Activated CD8-positive, alpha-beta memory T cell treated with anti-CD3 and anti-CD28 coated beads, Interleukin-2, amount 50 U/mL, for 48 hours (primary cell): ENCODE results near the gene URGCP.
"Not testable (repeated sequence)": the region's sequence is repeated elsewhere in the genome, so short reads cannot be mapped to it uniquely, and the experiment has no call there.

Source experiments
- DNase-seq: peaks from one replicate; pipeline ENCODE4 v3.0.0-alpha.2; 2020

The URGCP gene

GRCh38 chr7:43905956-43906330 is 453 bp downstream of the URGCP start:
- peak; percentile 71 for DNase-seq

- no peak for DNase-seq
Observed at GRCh38 chr7:43905209-43905946, 1.0 kb downstream of the URGCP start.

DNA sequence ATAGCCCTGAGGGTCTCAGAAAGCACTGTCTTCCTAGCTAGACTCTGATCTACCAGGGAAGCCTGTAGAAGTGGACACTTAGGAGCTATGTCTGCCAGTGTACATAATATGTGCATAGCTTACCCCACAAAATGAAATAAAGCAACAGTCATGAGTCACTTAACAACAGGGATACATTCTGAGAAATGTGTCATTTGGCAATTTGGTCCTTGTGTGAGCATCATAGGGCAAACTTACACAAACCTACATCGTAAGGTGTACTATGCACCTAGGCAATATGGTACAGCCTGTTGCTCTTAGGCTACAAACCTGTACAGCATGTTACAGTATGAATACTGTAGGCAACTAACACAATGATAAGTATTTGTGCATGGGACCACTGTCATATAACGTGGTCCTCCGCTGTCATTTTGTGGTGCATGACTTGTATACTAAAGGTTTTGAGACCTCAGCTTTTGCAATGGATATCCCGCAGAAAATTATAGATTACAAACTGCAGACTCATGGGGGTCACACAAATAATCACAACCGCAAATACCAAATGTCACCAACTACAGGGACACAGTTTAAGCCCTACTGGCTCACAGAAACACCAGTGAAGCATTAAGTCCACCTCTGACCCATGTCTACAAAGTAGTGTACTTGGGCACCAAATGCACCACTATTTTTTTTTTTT is 1.7 kb downstream of the URGCP start:
- no peak for DNase-seq

- DNase-seq = no peak
Observed at GRCh38 chr7:43902542-43903054, 3.8 kb downstream of the URGCP start.

DNA sequence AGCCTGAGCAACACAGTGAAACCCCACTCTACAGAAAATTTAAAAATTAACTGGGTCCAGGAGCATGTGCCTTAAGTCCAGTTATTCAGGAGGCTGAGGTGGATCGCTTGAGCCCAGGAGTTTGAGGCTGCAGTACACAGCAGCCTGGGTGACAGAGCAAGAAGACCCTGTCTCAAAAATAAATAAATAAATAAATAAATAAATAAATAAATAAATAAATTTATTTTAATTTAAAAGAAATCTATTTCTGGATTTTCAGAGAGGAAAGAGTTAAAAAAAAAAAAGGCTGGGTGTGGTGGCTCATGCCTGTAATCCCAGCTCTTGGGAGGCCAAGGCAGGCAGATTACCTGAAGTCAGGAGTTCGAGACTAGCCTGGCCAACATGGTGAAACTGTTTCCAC is 7.8 kb downstream of the URGCP start:
- DNase-seq = not testable (repeated sequence)

- DNase-seq = no peak
Observed at GRCh38 chr7:43895847-43896415, 10.5 kb downstream of the URGCP start.

GRCh38 chr7:43891069-43891955 is 15.1 kb downstream of the URGCP start:
- DNase-seq = no peak

- DNase-seq = no peak
Observed at GRCh38 chr7:43890468-43890867, 15.9 kb downstream of the URGCP start.

- no peak for DNase-seq
Observed at GRCh38 chr7:43888993-43889945, 17.1 kb downstream of the URGCP start.

- DNase-seq = no peak
Observed at GRCh38 chr7:43884617-43885016, 21.8 kb downstream of the URGCP start.

GRCh38 chr7:43884209-43884608 is 22.2 kb downstream of the URGCP start:
- DNase-seq = no peak

DNA sequence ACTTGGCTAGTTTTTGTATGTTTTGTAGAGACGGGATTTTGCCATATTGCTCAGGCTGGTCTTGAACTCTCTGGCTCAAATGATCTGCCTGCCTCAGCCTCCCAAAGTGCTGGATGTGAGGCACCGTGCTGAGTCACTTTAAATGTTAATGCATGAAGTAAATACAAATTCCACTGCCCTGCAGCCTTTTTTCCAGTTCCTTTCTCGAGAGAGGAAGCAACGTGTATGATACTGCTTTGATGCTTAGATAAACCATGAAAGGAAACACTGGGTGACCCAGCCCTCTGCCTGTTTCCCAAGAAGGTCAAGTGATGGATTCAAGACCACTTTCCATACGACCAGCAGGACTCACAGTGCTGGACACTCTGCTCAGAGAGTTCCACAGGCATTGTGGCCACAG is 25.8 kb downstream of the URGCP start:
- DNase-seq = no peak

DNA sequence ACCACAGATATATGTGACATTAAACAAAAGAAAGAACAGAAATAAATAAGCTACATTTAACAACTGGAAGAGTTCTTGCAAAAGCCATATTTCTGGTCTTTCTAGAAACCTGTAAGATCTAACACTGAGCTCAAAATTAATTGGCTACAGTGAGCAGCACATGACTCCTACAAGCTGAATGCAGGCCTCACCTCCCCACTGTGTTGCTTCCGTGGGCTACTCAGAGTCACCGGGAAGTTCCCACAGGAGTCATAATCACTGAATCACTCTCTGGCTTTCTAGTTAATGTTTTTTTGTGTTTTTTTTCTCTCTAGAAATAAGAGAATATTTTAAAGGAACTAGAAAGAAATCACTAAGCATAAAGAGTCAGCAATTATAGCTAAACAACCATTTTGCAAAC is 26.9 kb downstream of the URGCP start:
- no peak for DNase-seq

- DNase-seq = no peak
Observed at GRCh38 chr7:43878867-43879266, 27.5 kb downstream of the URGCP start.

DNA sequence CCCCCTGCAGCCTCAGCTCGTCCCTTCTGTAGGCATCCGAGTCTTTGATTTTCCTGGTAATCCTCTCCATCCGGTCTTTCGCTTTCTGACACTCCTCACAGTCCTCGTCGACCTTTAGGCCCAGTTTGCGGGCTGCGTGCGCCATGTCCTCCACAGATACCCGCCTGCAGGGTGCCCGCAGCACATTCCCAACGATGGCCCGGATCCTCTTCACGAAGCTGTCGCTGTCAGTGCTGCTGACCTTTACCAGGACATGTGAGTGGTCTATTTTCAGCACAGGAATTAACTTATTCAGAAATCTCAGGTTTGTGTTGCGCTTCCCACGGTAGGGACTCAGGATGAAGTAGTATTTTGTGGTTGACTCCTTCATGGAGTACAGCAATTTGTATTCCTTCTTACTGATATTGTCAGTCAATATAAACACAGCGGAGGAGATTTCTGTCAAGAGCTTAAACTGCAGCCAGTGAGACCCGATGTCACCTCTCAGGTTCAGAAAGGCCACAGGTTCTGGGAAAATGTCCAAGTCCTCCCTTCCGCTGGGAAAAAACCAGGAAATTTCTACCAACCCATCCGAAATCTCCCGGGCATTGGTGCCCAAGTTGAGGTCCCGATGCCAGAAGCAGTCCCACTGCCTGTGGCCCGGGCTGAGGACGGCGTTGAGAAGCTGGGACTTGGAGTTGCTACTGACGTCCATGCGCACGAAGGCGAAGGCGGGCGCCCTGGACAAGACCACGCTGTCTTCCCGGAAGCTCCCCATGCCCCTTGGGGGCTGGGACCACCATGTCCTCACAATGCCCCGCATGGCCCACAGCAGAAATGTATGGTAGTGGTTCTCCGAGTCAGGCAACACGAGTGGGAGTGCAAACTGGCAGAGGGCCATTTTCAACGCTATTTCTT is 28.2 kb downstream of the URGCP start:
- no peak for DNase-seq

- DNase-seq = no peak
Observed at GRCh38 chr7:43876976-43877745, 29.2 kb downstream of the URGCP start.

- DNase-seq = no peak
Observed at GRCh38 chr7:43876241-43876640, 30.2 kb downstream of the URGCP start.

GRCh38 chr7:43873300-43873699 is 33.1 kb downstream of the URGCP start:
- DNase-seq = no peak

- DNase-seq = no peak
Observed at GRCh38 chr7:43872406-43873110, 33.8 kb downstream of the URGCP start.
